HG03135 (cell line): Measurements from ENCODE around the gene RAD51B.
A peak's percentile ranks its signal among the peaks of the same experiment; 100 is the strongest.

Source experiments
- ATAC-seq: cut with Tn5 transposase; IDR thresholded peaks from one replicate; pipeline ENCODE4 v1.9.1; 2021; ENCODE audit warnings: mild to moderate bottlenecking, moderate library complexity; ENCODE audit not compliant: unreplicated experiment

Gene RAD51B

DNA sequence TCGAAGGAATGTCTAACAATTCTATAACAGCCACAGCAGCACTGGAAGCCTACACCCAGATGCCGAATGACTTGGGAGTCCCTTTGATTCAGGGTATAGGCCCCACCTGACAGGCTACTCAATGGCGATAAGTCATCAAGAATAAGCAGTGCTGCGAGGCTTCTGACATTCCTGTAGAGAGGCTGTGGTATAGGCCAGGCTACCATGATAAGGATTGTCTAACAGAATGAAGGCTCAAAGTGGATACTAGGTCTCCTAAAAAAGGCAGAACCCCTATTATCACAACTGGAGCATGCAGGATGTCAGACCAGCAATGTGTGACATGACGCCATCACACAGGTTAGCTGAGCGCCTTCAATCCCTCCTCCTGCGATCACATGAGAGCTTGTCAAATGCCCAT is 920.1 kb downstream of the RAD51B start:
- no peak for ATAC-seq

DNA sequence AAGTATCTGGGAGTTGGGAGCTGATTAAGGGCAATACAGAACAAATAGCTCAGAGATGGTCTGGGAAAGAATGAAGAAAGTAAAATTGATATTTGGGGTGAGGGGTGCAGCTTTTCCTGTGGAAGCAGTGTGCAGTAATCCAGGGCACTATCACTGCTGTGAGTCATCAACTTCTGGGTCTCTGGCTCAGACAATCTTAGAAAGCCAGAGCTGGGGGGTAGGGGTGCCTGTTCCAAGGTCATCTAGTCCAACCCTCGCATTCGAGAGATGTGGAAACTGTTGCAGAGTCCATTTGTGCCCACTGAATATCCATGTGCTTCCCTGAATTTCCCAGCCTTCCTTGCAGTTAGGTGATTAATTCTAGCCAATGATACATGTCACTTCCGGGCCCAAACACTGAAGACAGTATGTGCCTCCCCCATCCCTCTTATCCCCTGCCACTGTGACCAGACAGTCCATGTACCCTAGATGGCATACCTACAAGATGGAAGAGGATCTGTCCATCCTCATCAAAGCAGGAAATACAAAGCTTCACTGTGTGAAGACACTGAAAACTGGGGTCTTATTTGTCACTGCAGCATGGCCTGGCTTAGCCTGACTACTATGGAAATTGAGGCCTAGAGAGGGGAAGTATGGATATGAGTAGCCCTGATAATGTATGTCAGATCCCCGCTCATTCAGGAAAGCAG is 921.4 kb downstream of the RAD51B start:
- ATAC-seq = no peak

DNA sequence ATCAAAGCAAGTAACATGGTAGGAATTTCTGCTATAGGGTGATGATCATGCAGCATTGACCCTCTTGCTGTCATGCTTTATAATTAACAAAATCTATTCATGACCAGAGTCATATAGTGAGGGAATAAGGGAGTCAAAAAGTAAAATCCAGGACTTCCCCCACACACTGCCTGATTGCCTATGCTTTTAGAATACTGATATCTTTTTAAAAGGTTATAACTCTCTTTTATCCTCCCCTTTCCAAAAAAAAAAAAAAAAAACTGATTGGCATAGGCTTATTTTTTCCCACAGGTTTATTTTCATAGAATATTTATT is 921.9 kb downstream of the RAD51B start:
- ATAC-seq = no peak

DNA sequence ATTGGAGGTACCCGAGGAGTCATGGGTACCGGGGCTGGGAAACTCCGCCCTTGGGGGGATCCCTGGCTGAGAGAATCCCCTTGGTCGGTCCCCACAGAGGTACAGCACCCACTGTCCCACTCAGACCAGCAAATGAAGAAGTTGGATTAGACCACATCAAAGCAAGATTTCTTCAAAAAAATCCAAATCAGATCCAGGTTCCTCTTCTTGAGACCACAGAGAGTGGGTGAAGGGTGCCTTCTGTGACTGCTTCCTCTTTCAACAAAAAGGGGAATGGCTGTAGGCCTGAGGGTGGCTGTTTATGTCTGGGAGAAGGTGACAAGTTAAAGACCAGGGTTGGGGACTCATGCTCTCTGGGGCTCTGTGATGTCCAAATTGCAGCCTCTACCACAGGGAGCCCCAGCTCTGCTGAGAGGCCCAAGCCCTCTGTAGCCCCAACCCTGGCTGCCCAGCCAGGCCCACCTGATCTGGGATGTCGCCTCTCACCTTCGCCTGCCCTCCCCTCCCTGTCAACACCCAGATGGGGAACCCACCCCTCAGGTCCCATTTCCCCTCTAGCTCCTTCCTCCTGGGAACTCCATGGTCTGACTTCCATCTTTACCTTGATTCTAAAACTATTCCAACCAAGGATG is 922.4 kb downstream of the RAD51B start:
- peak; percentile 71 for ATAC-seq

DNA sequence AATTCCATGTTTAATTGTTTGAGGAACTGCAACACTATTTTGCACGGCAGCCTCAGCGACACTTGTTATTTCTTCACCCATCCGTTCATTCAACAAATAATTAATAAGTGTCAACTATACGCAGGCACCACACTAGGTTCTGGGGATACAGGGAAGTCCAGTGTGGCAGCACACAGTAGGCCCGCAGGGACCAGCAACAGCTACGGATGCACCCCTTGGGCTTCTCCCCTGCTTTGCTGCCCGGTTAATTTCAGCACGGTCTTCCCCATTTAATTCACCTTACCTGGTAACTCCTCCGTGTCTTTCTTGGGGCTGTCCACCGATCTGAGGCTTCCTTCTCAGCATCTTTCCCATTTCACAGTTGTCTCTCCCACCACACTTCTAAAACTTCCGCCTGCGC is 925.0 kb downstream of the RAD51B start:
- ATAC-seq = no peak

DNA sequence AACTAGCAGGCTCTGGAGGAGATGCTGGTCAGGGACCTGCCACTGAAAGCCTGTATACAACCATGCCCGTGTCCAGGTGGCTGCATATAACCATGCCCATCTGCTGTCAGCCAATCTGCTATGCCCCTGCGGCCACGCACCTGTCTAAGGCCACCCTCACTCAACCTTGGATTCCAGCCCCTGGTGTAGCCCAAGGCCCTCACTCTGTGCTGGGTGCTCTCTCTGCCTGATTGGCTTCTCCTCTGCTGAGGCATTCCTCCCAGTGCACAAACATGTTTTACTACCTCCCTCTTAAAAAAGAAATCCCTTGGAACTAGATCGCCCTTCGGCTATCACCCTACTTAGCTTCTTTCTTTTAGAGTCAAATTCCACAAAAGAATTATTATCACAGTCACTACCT is 927.8 kb downstream of the RAD51B start:
- no peak for ATAC-seq

DNA sequence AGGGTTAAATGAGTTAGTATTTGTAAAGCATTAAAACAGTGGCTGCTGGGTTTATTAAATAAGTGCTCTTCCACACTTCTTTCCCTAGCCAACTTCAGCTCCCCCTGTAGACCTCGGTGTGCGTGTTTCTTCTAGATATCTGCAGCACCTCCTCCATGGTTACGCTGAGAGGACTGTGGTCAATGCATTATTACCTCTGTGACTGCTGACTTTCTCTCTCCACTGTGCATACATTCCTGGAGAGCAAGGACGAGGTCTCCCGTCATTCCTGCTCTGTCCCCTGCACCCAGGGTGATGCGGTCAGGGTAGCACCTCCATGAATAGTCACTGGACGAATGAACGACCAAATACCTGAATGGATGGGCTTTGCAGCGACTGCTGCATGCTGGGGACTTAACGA is 928.7 kb downstream of the RAD51B start:
- ATAC-seq = no peak

DNA sequence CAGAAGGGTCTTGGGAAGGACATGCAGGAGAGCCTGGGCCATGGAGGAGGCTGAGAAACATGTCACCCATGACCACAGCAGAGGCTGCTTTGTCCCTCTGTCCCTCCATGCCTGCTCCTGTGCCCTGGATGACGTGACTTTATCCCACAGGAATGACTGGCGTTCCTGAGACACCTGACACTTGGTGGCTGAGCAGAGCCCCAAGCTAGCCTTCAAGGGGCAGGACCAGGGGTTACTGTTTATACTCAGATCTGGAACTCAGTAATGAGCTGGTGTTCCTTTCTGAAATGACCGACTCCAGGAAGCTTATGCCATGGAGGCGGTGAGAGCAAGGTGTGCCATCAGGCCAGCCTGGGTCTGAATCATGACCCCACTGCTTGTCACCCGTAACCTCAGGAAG is 929.1 kb downstream of the RAD51B start:
- no peak for ATAC-seq

DNA sequence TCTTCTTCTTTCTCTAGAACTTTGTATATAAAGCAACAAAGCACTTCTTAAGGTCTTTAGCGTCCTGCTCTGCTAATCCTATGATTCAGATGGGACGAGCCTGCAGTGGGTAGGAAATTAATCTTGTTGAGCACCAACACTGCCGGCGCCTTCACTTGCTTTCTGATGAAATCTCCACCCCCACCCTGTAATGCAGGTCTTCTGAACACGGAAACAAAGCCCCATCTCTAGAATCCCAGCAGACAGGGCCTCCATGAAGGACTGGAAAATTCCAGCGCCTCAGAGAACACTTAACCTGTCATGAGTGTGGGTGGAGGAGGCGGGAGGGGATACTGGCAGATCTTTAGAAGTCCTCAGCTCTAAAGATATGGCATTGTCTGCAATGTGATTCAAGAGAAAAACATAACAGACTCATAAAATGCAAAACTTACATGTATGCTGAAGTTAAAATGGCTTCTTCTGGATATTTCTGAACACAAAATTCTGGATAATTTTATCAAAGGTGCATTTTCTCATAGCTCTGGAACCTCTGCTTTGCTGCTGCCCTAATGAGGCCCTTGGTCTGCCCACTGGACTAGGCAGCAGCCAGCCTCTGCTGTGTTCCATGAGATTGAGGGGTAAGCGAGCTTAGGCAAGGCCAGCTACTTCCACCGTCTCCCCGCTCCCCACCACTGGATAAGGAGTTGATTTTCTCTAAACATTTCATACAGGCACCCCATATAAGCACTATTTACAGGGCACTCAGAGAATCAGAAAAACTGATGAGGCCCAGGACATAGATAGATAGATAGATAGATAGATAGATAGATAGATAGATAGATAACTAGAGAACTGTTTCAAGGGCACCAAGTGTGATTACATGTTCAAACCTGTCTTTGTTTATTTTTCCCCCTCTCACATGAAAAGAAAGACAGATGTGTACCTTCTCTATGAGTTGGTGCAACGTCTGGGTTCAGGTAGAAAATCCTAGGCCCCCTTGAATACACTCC is 930.2 kb downstream of the RAD51B start:
- no peak for ATAC-seq

DNA sequence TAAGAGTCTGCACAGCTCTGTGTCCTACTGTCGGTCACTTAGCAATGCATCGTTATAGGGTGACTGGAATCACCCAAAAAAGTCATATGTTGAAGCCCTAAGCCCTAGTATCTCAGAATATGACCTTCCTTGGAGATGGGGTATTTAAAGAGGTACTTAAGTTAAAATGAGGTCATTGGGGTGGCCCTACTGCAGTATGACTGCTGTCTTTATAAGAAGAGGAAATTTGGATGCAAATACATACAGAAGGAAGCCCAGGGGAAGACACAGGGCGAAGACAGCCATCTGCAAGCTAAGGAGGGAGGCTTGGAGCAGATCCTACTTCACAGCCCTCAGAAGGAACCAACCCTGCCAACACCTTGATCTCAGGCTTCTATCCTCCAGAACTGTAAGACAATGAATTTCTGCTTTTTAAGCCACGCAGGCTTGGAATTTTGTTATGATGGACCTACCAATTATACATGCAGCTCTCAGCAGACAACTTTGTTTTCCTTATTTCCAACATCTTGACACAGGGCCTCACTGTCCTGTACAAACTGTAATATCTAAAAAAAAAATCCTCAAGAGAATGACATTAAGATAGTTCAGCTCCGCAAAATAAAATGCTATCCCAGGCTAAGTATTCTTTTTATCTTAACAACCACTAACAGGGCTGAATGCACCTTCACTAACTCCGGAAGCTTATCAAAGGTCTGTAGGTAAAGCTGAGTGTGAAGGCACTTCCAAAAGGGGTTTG is 932.9 kb downstream of the RAD51B start:
- no peak for ATAC-seq

DNA sequence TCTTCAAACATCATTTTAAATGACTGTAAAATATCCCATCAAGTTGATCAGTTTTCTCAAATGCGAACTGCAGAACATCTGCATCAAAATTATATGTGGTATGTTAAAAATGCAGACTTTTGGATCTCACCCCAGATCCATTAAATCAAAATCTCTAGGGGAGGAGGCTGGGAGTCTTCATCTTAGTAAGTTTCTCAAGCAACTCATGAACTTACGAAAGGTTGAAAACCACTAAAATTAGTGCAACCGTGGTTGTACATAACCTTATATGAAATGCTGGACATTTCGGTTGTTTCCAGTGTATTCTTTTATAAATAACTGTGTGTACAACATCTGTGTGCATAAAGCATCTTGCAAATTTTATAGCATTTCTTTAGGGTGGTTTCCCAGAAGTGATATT is 934.1 kb downstream of the RAD51B start:
- no peak for ATAC-seq

DNA sequence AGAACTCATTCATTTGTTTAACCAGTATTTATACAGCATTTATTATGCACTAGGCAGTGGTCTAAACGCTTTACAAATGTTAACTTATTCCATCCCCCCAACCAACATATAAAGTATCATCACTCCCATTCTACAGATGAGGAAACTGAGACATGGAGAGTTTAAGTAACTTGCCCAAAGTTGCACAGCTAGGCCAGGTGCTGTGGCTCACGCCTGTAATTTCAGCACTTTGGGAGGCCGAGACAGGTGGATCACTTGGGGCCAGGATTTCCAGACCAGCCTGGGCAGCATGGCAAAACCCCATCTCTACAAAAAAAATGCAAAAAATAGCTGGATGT is 935.4 kb downstream of the RAD51B start:
- no peak for ATAC-seq

DNA sequence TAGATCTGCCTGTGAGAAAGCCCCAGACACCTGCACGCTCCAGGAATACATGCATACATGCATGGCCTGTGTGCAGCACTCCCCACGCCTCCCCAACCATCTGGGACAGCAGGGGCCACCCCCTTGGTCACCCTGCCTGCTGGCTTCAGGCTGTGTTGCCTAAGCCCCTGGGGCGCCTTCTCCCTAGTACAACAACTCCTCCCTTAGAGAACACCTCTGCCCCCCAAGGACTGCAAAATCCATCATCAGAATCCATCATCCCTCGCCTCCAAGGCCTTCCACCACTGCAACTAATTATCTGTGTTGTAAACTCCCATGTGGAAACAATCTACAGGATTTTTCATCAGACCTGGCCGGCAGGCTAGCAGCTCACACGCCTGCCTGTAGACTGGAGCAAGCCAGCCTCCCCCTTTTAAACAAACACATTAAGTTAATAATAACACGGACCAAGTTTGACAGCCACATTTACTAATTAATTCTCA is 936.5 kb downstream of the RAD51B start:
- ATAC-seq = no peak

DNA sequence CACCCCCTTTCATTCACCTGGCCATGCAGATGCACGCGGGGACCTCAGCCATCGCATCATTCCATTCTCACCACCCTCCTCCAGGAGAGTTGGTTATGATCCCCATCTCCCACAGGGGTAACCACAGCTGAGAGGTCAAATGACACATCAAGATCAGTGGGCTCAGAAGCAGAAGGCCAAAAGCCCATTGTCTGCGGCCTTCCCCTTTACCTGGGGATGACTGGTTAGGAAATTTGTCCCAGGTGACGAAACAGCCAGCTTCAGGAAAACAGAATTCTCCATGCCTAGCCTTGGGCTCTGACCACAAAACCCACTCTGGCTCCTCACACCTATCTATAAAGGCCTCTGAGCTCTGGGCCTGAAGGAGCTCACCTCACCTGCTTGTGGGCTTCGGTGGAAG is 937.2 kb downstream of the RAD51B start:
- no peak for ATAC-seq

DNA sequence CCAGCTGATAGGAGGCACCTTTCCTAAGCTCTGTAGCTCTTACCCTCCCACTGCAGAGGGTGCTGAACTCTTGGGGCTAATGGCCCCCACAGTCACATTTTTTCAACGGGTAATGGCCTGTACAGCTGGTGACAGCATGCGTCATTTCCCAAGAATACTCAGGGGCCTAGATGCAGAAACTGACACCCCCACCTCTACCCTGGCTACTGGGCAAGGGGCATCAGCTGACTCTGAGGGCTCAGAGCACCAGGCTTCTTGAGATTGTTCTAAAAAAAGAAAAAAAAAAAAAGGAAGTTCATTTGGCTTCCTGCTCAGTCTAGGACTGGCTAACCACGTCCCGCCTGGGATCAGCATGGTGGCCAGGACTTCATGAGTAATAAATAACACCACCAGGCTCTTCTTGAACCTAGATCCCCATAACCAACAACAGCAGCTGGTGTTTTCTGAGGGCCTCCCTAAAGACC is 938.1 kb downstream of the RAD51B start:
- ATAC-seq = no peak

DNA sequence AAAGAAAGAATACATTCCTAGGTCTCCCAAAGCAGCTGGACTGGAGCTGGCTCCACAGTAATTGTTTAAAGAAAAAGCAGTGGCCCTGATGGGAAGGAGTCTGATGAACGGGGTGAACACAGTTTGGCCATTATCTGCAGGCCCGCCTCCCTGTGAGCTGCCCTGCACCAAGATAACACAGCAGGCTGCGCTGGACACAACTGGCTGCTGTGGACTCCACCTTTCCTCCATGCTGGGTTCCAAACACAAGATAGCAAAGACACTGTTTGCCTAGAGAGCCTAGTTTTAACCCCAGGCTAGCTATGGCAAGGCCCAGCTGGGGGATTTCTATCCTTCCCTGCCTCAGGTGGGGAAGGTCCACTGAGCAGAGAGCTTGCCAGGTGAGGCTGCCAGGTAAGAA is 938.7 kb downstream of the RAD51B start:
- ATAC-seq = no peak

DNA sequence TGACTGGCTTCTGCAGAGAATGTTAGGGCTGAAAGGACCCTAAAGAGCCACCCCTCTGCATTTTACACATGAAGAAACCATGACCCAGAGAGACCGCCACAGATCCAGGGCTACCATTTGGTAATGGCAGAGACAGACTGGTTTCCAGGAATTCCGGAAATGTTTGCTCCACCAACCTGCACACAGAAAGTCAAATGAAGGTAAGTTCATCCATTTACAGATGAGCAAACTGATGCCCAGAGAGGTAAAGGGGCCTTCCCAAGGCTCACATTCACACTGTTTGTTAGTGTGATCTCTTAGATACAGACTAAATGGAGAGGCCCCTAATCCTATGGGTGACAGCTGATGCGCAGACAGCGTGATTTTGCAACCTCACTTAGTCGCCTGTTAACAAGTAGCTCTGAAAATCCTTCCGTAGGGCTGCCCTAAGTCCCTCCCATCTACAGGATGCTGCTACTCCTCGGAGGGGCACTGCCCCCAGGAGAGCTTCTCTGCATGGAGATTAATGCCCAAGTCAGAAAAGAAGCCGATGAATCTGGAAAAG is 939.5 kb downstream of the RAD51B start:
- ATAC-seq = no peak

DNA sequence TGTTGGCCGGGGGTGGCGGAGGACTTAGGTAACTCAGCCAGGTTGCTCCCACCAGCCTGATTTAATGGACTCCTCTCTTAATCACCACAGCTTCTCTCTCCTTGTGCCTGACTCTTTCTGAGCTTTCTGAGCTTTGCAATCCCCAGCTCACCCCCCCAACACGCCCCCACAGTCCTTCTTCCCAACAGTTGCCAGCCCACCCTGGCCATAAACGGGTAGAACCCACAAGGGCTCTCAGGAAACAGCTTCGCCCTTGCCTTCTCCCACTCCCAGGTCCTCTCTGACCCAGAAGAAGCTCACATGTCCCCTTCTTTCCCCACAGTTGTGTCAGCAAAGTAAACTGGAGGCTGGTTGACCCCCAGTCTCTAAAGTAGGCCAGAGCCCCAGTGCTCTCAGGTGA is 940.4 kb downstream of the RAD51B start:
- ATAC-seq = no peak

DNA sequence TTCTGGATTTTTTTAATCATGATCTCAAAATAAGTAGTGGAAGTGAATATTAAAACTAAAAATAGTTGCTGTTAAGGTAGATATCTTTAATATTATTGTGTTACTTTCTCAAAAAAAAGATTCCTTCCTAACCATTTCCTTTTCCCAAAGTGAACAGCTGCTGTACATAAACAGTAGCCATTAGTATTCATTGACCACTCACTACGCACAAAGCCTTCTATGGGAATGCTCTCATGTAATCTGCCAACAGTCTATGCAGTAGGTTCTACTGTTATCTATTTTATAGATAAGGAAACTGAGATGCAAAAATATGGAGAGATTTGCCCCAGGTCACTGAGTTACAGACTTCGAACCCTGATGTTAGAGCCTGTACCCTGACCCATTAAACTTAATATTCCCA is 941.2 kb downstream of the RAD51B start:
- ATAC-seq = no peak

DNA sequence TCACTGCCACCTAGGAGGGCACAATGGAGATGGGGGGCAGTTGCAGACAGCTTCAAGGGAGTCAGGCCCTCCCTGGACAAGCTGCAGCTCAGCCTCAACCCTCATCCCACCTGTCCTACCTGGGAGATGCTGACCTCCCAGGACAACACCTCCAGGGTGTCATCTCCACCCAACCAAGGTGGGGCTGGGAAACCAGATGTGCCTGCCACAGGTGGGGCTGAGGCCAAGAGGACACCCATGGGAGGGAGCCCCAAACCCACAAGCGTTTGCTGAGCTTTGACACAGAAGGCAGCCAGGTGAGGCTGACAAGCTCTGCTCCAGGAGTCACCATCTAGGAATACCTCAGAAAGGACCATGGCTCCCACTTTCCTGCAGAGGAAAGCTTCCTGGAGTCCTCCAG is 941.8 kb downstream of the RAD51B start:
- ATAC-seq = no peak
